HS-5 (cell line): ENCODE measurements around the gene TRMT2A.

Experiments
- DNase-seq: peaks from one replicate; pipeline ENCODE4 v3.0.0-alpha.2; 2012; ENCODE audit warnings: low read depth

Gene TRMT2A

DNA sequence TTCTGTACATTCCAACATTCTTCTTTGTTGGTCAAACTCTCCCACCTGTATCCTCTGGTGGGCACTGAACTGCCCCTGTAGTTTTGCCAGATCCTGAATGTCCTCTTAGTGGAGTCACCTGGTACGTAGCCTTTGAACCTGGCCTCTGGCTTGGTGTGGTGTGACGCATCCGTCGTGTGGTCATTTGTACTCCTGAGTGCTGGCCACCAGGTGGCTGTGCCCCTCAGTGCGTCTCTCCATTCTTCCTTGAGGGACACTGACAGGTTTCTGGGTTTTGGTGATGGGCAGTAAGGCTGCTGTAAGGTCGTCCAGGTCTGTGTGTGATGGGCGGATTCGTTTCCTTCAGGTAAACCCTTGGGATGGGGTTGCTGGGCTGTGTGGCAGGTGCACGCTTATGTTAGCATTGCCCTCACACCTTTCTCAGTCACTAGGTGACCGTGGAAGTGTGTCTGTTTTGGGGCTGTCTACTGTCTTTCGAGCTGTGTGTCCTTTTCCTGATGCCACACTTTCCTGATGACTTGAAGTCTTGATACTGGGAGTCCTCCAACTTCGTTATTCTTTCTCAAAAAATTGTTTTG lies 14.7 kb downstream of the TRMT2A start:
- DNase-seq: no peak

DNA sequence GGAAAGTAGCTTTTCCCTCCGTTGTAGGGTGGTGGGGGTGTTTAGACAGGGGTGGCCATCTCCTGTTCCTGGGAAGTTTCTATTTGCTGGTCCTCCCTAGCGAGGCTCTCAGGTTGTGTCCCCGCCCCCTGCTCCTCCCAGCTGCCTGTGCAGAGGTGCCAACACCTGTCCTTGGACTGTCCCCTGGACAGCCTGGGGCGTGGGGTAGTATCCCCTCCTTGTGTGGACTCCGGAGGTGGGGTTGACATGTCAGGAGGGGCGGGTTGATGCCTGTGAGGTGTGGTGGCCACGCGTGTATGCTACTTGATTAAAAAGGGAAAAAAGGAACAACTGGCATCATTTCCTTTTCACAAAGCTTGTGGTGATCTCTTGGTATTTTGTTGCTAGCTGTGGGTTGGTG lies 15.4 kb downstream of the TRMT2A start:
- no peak for DNase-seq

DNA sequence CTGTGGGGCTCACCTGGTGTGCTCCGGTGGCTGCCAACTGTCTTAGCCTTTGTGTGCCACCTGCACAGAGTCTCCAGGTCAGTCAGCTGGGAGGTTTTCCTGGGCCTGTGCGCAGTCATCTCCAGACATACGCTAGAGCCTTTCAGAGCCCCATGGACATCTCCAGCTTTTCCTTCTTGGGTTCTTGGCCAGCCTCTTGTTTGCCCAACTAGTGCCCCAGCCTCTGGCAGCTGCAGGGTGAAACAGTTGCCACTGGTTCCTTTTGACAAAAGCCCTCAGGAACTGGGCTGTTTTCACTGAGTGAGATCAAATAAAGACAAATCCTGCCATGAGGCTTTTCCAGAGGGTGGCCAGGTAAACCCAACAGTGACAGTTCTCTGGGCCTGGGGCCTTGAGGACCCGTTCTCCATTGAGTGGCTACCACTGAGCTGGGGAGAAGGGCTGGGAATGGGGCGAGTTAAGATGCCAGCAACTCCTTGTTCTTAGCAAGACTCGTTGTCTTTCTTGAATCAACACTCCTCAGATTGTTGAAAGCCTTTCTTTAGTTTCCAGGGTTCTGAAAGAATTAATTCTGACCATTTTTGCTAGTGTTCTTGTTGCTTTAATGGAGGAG lies 17.8 kb downstream of the TRMT2A start:
- DNase-seq: no peak

DNA sequence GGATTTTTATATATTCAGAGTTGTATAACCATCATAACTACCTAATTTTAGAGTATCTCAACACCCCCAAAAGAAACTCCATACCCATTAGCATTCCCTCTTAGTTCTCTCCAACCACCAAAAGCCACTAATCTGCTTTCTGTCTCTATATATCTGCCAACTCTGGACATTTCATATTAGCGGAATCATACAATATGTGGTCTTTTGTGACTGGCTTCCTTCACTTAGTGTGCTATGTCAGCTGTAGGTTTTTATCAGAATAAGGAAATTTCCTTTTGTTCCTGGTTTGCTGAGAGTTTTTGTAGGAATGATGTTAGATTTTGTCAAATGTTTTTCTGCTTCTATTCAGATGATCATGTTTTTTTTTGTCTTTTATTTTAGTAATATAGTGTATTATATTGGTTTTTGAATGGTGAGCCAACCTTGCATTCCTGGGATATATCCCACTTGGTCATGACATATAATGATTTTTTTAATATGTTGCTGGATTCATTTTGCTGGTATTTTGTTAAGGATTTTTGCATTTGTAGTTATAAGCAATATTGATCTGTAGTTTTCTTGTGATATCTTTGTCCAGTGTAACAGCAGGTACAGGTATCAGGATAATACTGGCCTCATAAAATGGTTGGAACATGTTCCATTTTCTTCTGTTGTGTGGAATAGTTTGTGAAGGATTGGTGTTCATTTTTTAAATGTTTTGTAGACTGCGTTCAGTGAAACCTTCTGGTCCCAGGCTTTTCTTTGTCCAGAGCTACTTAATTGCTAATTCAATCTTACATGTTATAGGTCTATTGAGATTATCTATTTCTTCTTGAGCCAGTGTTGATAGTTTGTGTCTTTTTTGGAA lies 20.2 kb downstream of the TRMT2A start:
- DNase-seq: no peak

DNA sequence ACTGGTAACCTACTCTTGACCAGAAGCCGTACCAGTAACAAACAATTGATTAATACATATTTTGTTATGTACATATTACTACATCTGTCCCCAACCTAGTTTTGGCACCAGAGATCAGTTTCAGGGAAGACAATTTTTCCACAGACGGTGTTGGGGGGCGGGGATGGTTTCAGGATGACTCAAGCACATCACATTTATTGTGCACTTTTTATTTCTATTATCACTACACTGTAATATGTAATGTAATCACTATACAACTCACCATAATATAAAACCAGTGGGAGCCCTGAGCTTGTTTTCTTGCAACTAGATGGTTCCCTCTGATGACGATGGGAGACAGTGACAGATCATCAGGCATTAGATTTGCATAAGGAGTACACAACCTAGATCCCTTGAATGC lies 21.5 kb downstream of the TRMT2A start:
- DNase-seq: no peak

DNA sequence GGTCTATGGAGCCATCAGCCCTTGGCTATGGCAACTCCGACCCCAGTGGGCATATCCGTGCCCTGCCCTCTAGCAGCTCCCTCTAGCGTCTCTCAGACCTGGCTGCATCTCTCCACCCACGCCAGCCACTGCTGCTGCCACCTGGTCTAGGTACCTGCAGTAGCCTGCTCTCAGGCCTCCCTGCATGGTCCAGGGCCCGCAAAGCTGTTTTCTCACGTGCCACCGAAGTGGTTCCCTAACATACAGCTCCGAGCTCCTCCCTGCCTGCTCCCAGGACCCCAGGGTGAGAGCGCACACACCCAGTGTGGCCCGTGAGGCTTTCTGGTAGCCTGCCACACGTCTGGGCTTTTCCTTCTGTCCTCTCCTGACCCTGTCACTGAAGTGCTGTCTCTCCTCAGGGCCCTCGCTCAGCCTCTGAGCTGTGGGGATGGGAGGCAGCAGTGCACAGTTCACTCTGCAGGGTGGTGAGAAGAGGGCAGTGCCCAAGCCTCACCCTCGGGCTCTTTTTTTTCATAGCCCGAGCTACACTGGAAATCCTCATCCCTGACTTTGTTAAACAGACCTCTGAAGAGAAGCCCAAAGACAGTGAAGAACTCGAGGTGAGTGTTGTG lies 22.7 kb downstream of the TRMT2A start:
- DNase-seq: no peak

DNA sequence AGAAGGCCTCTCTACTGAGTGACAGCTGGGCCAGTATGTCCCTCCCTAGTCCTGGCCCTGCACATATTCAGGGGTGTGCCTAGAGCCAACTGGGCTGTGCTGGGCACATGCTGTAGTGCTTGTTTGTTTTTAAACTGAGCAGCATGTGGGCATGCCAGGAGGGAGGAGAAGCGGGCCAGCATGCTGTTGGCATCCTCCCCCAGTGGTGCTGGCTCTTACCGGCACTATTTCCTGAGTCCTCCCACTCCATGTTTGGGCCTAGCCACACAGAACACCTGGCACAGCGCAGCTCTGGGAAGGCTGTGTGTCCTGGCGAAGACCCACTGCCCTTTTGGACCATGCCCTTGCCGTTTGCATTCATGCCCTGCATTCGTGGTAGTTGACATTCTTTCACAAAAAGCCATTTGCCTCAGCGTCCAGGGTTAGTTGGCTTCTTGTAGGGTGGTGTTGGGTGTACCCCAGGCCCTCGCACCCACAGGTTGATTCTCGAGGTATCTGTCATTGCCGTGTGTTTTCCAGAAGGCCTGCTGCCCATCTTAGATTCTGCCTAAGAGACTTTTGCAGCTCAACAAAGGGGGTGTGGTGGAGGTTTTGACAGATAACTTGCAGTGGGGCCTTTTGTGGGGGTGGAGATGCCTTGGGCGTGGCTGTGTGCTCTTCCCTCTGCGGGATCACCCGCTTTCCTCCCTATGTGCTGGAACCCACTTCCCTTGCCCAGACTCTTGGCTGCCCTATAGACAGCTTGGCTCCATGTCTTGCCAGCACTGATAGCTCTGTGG lies 23.4 kb downstream of the TRMT2A start:
- DNase-seq: no peak

DNA sequence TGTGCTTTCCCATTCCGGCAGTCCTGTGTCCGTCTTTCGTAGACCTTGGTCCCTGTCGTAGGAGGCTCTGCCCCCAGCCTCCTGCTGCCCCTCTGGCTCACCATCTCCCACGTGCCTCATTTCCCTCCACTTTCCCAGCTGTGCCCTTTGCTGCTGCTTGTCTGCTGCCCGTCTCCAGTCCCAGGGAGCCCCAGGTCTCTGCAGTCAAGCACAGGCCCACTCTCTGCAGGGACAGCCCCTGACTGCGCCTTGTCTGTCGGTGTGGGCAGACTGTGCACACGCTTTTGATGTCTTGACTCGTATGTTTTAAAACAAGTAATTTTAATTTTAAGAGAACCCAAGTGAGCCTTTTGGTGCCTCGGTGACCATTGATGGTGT lies 24.6 kb downstream of the TRMT2A start:
- DNase-seq: no peak

DNA sequence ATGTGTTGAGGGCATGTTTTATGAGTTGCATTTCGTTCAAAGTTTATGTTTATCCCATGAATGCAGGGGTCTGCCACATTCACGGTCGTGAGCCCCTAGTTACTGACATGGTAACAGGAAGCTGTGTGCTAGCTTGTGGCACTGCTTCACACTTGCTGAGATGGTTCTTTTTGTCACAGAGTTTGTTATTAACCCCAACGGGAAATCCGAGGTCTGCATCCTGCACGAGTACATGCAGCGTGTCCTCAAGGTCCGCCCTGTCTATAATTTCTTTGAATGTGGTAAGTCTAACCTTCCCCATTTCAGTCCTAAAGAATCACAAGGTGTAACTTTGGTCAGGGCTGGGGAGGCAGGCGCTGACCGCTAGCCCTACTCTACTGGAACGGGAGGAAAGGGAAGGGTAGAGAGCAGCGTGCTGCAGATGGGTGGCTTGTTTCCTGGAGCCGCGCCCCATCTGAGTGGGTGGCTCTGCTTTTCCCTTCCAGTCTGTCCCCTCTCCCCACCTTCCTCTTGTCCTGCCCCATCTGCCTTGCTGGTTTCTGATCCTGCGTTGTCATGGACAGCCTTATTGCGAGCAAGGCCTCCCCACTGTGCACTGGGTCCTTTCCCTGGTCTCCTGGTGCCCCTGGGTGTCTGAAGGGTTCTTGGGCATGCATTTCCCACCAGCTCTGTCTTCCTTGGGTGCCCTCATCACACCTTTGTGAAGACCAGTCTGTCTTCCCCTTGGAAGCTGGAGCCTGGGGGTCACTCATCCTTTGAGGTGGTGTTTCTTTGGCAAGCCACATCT lies 25.1 kb downstream of the TRMT2A start:
- DNase-seq: no peak

DNA sequence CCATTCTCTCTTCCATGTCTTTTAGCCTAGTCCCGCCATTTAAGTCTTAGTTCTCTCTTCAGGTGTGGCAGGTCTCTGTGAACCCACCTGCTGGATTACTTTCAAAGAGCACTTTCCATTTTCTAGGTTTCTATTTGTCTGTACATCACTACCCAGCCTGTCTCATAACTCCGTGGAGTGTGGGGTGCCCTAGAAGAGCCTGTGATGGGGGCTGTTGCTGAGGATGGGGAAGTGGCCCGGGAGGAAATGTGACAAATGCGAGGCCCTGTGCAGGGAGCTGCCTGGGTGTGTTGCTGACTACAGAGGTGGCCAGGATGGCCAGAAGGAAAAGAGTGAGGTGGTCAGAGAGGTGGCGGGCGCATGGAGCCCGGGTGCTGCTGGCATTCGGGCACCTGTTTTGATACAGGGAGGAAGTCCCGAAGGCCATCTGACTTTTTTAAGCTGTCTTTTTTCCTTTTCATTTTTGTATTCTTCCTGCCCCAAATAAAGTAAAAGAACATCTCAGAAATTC lies 26.2 kb downstream of the TRMT2A start:
- no peak for DNase-seq

DNA sequence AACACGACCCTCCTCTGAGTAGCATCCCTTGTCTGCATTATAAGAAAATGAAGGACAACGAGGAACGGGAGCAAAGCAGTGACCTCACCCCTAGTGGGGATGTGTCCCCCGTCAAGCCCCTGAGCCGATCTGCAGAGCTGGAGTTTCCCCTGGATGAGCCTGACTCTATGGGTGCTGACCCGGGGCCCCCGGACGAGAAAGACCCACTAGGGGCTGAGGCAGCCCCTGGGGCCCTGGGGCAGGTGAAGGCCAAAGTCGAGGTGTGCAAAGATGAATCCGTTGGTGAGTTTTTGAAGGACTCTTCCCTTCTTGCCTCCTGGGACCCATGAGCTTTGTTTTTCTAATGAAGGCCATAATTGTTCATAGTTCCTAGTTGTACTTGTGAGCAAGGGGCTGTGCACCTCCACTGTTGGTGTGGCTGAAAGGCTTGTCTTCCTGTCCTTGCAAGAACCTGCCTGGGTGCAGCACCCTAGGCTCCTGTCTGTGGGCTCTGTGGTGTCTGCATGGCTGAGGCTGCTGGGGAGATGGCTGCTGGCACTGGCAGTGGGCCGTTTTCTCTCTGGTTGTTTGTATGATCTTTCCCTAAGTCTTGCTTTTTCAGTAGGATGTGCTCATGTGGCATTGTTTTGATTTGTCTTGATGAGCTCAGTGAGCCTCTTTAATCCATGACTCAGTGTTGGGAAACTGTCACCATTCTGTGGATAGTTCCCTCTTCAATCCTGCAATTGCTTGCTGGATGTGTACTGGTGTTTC lies 26.9 kb downstream of the TRMT2A start:
- no peak for DNase-seq

DNA sequence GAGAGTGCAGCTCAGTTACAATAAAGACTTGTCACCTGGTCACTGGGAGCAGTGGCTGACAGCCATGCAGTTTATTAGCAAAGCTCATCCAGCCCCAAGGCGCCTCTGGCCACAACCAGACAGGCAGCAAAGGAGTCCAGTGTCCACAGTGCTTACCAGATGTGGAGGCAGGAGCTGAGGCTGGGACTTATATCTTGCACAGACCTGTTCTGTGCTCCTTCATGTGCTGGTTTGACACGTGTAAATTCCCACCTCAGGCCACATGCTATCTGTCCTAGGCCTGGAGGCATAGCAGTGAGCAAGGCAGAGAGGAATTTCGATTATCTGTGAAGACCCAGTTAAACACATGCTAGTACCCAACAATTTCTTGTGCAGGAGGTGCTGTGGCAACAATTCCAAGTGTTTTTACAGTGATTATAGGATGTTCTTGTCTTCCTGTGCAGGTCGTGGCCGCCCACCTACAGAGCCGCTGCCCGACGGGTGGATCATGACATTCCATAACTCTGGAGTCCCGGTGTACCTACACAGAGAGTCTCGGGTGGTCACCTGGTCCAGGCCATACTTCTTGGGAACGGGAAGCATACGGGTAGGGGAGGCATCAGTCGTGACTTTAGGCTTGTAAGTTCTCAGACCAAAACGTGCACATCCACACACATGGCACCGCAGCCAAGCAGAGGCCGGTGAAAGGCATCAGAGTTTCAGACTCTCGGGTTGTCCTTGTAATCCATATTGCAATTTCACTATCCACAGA lies 27.6 kb downstream of the TRMT2A start:
- no peak for DNase-seq

DNA sequence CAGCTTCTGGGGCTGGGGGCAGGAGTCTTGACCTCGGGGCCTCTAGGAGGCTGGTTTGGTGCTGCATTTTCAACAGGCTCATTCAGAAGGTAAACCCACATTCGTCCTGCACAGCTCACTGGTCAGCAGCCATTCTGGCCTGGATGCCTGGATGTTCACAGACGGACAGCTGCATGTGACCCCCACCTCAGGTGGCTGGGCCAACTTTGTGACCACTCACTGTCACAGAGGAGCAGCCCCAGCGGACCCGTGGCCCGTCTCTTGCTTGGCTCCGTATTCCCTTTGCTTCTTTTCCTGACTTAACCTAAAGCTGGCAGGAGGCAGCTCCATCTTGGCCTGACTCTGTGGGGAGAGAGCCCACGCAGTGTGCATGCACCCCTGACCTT lies 28.8 kb downstream of the TRMT2A start:
- DNase-seq: no peak

DNA sequence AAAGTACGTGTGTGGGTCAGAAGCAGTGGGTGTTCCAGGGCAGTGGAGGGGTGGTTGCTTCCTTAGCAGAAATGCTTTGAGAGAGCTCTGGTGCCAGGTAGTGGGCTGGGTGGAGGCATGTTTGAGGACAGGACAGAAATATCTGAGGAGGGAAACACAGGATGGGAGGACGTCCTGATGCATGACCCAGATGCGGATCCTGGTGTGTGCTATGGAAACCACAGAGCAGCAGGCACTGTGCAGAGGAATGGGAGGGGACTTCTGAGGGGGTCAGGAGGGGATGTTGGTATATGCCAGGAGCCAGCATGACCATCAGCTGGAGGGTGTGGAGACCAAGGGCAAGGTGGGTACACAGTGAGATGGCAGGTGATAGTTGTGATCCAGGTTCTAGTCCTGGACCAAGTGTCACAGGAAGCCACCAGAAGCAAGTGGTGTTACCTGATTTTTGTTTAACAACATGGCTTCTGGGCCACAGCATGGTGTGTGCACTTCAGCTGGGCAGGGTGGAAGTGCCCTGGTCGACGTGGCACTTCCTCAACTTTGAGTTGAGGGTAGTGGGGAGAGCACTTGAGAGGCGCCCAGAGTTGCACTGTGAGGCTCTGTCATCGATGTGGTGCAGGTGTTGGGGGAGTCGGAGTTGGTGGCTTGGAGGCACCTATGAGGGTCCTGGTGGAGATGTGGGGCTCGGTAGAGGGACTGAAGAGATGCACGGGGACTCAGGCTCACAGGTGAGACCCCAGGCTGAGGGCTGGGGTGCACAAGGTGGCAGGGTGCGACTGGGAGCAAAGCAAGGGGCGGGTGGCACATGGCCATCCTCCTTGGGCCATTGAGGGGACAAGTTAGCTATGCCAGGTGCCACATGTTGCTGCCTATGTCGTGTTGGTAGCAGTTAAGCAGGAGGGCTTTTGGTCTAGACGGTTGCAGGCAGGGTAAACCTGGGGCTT lies 29.4 kb downstream of the TRMT2A start:
- no peak for DNase-seq

DNA sequence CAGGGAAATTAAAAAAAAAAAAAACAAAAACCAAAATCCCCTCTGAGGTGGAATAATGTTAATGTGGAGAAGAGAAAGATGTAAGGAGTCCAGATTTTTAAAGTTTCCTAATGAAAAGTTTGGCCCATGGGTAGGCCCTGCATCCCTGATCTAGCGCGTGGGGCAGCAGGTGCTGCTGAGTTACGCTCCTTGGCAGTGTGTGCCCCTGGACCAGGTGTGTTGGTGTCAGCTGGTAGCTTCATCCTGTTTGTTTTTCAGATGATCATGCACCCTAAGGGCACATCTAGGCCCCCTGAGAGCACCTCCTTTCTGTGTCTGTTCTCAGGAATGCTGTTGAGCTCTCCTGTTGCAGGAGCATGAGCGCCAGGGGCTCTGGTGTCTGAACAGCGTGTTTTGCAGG lies 30.3 kb downstream of the TRMT2A start:
- DNase-seq: no peak

DNA sequence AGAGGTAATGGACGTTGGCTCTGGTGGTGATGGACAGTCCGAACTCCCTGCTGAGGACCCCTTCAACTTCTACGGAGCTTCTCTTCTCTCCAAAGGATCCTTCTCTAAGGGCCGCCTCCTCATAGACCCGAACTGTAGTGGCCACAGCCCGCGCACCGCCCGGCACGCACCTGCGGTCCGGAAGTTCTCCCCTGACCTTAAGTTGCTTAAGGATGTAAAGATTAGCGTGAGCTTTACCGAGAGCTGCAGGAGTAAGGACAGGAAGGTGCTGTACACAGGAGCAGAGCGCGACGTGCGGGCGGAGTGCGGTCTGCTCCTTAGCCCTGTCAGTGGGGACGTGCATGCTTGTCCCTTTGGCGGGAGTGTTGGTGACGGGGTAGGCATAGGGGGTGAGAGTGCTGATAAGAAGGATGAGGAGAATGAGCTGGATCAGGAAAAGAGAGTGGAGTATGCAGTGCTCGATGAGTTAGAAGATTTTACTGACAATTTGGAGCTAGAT lies 30.9 kb downstream of the TRMT2A start:
- no peak for DNase-seq

DNA sequence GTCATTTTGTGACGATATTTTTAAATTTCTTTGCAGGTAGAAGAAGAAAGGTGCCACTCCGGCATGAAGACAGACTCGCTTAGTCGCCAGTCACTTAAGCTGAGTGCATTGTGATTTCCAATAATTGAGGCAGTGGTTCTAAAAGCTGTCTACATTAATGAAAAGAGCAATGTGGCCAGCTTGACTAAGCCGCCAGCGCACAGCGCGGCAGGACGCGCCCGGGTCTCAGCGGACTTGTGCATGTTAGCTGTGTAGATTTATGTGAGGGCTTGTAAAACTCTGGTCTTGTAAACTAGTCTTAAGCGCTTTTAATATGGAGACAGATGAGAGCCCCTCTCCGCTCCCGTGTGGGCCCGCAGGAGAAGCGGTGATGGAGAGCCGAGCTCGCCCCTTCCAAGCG lies 31.4 kb downstream of the TRMT2A start:
- DNase-seq: no peak
